ENCODE data around the gene AP2A1.

GRCh38 chr19:49814010-49814409, 47.2 kb downstream of the AP2A1 start:
- TF ChIP-seq CTCF (IDR thresholded peaks at IDR 0.05) (no peak), POLR2A (IDR thresholded peaks at IDR 0.05) (no peak)
